Endothelial cell of hepatic sinusoid (primary cell): ENCODE measurements around the gene KRTAP21-3.
"Not testable (repeated sequence)": the region's sequence is repeated elsewhere in the genome, so short reads cannot be mapped to it uniquely, and the experiment has no call there.

Source experiments
- in situ Hi-C: cut with HindIII; loops from 2 replicates; pipeline ENCODE4 v1.10.0; 2017; ENCODE audit warnings: low sequenced_read_pairs

The KRTAP21-3 gene

GRCh38 chr21:30718239-30718909 lies at the start of gene KRTAP21-3:
Gene KRTAP21-3 (minus strand): TSS chr21:30718777. CDS start chr21:30718759, 18 bp downstream.
- in situ Hi-C loops: no loop called here

- in situ Hi-C loops: no loop called here
Measured at GRCh38 chr21:30760776-30761175, 42.2 kb upstream of the KRTAP21-3 start.

- in situ Hi-C loops: no loop called here
Measured at GRCh38 chr21:30758306-30758705, 39.7 kb upstream of the KRTAP21-3 start.

- in situ Hi-C loops: not testable (repeated sequence)
Measured at GRCh38 chr21:30755328-30755727, 36.8 kb upstream of the KRTAP21-3 start, which contains the start of gene KRTAP21-1. Gene KRTAP21-1 (minus strand): TSS chr21:30755428. CDS start chr21:30755378, 50 bp downstream.

- in situ Hi-C loops: no loop called here
Measured at GRCh38 chr21:30747159-30747558, 28.6 kb upstream of the KRTAP21-3 start, which contains the start of gene KRTAP21-2. Gene KRTAP21-2 (minus strand): TSS chr21:30747259. CDS start chr21:30747202, 57 bp downstream.

GRCh38 chr21:30740462-30740861 lies 21.9 kb upstream of the KRTAP21-3 start:
- in situ Hi-C loops: no loop called here

- in situ Hi-C loops: no loop called here
Measured at GRCh38 chr21:30733026-30733425, 14.4 kb upstream of the KRTAP21-3 start.

GRCh38 chr21:30726726-30727125 lies 8.1 kb upstream of the KRTAP21-3 start:
- in situ Hi-C loops: no loop called here

- in situ Hi-C loops: no loop called here
Measured at GRCh38 chr21:30719401-30719800, 824 bp upstream of the KRTAP21-3 start.

GRCh38 chr21:30717105-30717504 lies 1.5 kb downstream of the KRTAP21-3 start:
- in situ Hi-C loops: no loop called here

GRCh38 chr21:30714946-30715345 lies 3.6 kb downstream of the KRTAP21-3 start:
- in situ Hi-C loops: no loop called here

GRCh38 chr21:30714456-30714855 lies 4.1 kb downstream of the KRTAP21-3 start:
- in situ Hi-C loops: no loop called here

- in situ Hi-C loops: no loop called here
Measured at GRCh38 chr21:30713766-30714165, 4.8 kb downstream of the KRTAP21-3 start.

GRCh38 chr21:30710499-30710898 lies 8.1 kb downstream of the KRTAP21-3 start:
- in situ Hi-C loops: no loop called here

- in situ Hi-C loops: no loop called here
Measured at GRCh38 chr21:30707409-30707808, 11.2 kb downstream of the KRTAP21-3 start.

- in situ Hi-C loops: no loop called here
Measured at GRCh38 chr21:30695956-30696355, 22.6 kb downstream of the KRTAP21-3 start.

- in situ Hi-C loops: no loop called here
Measured at GRCh38 chr21:30689822-30690221, 28.8 kb downstream of the KRTAP21-3 start.

GRCh38 chr21:30684506-30684905 lies 34.1 kb downstream of the KRTAP21-3 start:
- in situ Hi-C loops: no loop called here

- in situ Hi-C loops: no loop called here
Measured at GRCh38 chr21:30680586-30680985, 38.0 kb downstream of the KRTAP21-3 start.

GRCh38 chr21:30676737-30677136 lies 41.8 kb downstream of the KRTAP21-3 start:
- in situ Hi-C loops: no loop called here

- in situ Hi-C loops: no loop called here
Measured at GRCh38 chr21:30674312-30674711, 44.3 kb downstream of the KRTAP21-3 start.

GRCh38 chr21:30672985-30673650 lies 45.5 kb downstream of the KRTAP21-3 start:
- in situ Hi-C loops: no loop called here
